Right ventricle myocardium inferior (tissue), 1 donor: Measurements from ENCODE around the gene TIMP2. TPM values are rescaled to one million over a fixed set of nuclear protein-coding genes. Genes with fewer than 3 reads are reported as not detected.

Source experiments
- ATAC-seq: fragments of 200-7000 bp; cut with Tn5 transposase; one replicate; pipeline ENCODE4 v1.9.1; 2020; ENCODE audit warnings: mild to moderate bottlenecking, moderate library complexity
- DNase-seq: peaks from one replicate; pipeline ENCODE4 v3.0.0; 2021; ENCODE audit errors: missing footprints
- intact Hi-C: fragments of 100-400 bp; cut with DNase I; formaldehyde crosslinking; loops from one replicate; pipeline ENCODE4 v1.11.0; 2022
- total RNA-seq: library from RNA; stranded (reverse); fragmentation: NEBNext Ultra II Directional; extraction: Animal tissue kit (Norgen Biotek cat#: 25700); gene quantifications from one replicate; pipeline ENCODE4 v1.2.1, GENCODE V29; 2021
- donor health status: DM: no; HTN: yes; CAD: no; lungs with severe emphysema.

Gene TIMP2
- total RNA-seq, 1 donor from 2014 or later, result 138 TPM

DNA sequence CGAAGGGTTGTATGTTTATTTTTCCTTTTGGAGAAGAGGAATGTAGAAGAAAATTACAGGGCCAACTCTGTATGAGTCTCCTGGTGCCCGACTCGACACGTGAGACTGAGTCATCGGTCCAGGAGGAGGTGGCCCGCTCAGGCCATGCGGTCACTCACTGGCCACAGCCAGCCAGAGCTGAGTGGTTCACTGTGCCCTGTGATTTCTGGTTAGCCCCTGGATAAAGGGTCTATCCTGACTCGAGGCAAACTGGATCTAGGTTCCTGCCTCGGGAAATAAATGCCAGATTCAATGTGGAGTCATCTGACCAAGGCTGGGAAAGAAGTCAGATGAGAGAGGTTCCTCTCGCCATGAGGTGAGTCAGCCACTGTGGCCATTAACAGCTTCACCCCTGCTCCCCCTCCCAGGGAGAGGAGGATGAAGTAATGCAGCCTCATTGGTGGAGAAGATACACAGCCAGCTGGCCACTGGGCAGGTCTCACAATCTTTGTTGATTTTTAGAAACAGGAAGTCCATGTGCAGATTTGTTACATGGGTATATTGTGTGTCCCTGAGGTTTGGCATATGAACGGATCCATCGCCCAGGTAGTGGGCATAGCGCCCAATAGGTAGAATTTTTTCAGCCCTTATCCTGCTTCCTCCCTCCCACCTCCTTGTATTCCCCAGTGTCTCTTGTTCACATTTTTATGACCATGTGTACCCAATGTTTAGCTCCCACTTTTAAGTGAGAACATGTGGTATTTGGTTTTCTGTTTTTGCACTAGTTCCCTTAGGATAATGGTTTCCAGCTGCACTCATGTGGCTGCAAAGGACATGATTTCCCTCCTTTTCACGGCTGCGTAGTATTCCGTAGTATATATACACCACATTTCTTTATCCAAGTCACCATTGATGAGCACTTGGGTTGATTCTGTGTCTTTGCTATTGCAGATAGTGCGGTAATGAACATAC is 62.8 kb downstream of the TIMP2 start:
- intact Hi-C loops, result no loop called here
- peak; percentile 89 for ATAC-seq

GRCh38 chr17:78861229-78861628 is 64.0 kb downstream of the TIMP2 start:
- intact Hi-C loops, result no loop called here

More for the DNA sequence above, 62.8 kb downstream of the TIMP2 start:
- peak; percentile 84 for DNase-seq

DNA sequence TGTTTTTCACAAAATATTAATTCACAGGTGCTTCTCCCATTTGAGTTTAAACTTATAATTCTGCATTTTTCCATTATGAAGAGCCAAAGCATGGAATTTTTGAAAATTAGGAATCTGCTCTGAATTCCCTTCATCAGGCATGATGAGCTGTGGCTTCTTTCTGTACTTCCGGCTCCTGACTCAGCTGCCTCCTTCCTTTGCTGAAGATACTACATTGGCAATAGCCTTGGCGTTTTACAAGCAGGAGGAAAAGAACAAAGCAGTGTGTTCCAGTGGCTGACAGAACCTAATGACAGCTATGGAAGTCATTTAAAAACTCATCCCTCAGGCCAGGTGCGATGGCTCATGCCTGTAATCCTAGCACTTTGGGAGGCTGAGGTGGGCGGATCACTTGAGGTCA is 66.1 kb downstream of the TIMP2 start:
- ATAC-seq (no peak), DNase-seq (no peak)
- intact Hi-C loops, result no loop called here

More at GRCh38 chr17:78861229-78861628, 64.0 kb downstream of the TIMP2 start:
- DNase-seq, result no peak
- no peak for ATAC-seq

DNA sequence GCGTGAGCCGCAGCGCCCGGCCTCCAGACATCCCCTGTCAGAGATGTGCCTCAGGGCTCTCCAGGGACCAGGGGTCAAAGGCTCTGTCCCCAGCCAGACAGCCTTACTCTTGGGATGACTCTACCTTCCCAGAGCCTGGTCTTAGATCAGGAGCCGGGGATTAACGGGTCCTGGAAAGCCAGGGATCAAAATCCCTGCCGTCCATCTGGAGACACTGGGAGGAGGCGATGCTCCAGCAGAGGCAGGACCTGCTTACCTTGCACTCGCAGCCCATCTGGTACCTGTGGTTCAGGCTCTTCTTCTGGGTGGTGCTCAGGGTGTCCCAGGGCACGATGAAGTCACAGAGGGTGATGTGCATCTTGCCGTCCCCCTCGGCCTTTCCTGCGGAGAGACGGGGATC is 67.9 kb downstream of the TIMP2 start:
- intact Hi-C loops, result no loop called here
- DNase-seq, result no peak
- ATAC-seq, result no peak

DNA sequence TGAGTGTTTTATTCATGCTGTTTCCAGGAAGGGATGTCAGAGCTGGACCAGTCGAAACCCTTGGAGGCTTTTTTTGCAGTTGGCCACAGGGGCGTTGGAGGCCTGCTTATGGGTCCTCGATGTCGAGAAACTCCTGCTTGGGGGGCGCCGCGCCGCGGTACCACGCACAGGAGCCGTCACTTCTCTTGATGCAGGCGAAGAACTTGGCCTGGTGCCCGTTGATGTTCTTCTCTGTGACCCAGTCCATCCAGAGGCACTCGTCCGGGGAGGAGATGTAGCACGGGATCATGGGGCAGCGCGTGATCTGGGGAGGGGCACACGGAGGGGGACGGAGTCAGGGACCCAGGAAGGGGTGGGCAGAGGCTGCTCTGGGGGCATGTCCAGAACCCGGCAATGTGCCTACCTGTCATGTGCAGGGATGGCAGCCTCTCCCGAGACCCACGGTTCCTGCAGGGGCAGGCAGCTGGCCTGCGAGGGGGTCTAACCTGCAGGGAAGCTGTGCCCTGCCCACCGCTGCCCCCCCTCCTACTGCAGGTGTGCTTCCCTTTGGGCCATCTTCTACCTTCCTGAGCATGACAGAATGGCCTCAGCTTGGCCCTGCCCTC is 69.5 kb downstream of the TIMP2 start:
- intact Hi-C loops, result no loop called here
- ATAC-seq (no peak), DNase-seq (no peak)

DNA sequence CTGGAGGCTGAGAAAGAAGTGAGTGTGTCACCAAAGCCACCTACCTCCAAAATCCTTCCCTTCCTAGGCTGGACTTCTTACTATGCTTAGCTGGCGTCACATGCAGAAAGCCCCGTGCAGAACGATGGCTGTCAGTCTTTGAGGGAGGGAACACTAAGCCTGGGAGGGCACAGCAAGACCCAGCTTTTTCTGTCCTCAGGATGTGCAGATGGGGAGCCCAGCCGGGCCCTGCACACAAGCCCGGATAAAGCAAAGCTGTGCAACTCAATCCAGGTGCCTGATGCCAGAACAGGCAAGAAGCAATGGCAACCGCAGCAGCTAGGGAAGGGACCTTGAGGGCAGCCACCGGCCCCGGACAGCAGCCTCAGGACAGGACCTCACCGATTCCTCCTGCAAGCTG is 70.7 kb downstream of the TIMP2 start:
- DNase-seq, result no peak
- no peak for ATAC-seq
- intact Hi-C loops, result no loop called here

GRCh38 chr17:78853926-78854394 is 71.2 kb downstream of the TIMP2 start:
- intact Hi-C loops, result no loop called here
- DNase-seq (peak; percentile 67), ATAC-seq (no peak)

GRCh38 chr17:78852709-78853121 is 72.5 kb downstream of the TIMP2 start:
- ATAC-seq (no peak), DNase-seq (no peak)
- intact Hi-C loops, result no loop called here

- DNase-seq (no peak), ATAC-seq (no peak)
- intact Hi-C loops, result no loop called here
Measured at GRCh38 chr17:78849026-78849425, 76.2 kb downstream of the TIMP2 start.

GRCh38 chr17:78847052-78847451 is 78.1 kb downstream of the TIMP2 start:
- ATAC-seq (no peak), DNase-seq (no peak)
- intact Hi-C loops, result no loop called here

DNA sequence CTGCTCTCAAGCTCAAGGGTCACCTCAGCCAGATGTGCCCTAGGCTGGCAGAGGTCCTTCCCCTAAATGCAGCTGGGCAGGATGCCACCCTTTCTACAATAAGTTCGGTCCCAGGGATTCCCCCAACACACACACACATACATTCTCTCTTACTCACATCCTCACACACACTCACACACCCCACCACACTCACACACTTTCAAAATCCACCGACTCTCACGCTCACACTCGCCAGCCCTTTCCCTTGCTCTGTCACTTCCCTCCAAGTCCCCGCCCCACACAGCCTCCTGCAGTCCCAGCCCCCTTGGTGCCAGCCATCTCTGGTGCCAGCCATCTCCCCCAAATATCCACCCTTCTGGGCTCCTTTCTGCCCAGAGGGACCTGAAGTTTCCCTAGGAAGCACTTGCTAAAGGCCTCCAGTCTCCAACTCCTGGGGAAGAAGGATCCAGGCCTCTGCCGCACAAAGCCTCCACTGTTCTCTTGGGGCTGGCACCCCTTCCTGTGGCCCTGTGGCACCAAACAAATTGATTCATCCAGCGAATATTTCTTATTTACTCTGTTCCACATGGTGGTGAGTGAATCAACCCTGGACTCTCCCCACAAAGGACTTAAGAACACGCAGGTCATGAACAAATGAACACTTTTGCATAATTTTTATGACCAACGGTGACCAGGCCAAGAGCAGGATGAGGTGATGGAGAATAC is 80.7 kb downstream of the TIMP2 start:
- DNase-seq (no peak), ATAC-seq (no peak)
- intact Hi-C loops, result loop anchor here (5.0 kb wide), 1 partner anchor 107 kb away; no protein-coding TSS in a partner anchor

GRCh38 chr17:78842881-78843565 is 82.2 kb downstream of the TIMP2 start:
- DNase-seq (no peak), ATAC-seq (no peak)
- intact Hi-C loops, result loop anchor here (5.0 kb wide), 1 partner anchor 106 kb away; no protein-coding TSS in a partner anchor

DNA sequence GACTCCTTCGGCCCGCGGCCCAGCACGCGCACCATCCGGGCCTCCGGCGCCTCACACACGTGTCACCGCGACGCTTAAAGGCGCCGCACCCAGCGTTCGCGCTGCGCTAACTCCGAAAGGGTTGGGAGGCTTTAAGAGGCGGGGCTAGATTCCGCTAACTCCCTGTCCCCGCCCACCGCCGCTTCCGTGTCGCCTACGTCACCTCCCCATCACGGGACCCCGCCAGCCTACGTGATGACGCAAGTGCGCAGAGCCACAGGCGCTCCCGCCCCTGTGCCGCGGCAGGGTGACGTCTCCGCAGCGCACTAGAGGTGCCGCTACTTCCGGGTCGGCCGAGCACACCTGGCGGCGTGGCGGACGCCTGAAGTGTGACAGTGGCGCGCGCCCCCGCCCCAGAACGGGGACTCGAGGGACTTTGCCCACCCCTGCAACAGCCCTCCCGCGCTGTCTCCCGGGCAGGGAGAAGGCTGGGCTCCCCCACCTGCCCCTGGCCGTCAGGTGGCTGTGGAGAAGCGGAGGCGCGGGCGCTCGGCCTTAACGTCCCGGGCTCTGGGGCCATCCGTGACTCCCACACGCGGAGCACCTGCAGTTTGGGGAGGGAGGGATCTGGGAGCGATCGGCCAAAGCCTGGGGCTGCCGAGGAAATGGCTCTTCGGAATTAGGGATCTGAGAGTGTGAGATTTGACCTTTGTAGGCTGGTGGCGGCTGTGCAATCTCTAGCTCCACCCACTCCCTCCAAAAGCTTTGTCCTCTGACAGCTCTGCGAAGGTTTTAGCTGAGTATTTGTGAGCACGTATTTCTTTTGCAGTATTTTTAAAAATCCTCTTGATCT is 84.2 kb downstream of the TIMP2 start, which contains the start of gene USP36:
USP36 (minus strand) TSS at position 35 of the 832 bp plus-strand sequence. CDS start 4,451 bp downstream, outside the sequence.
- intact Hi-C loops, result loop anchor here (1.0 to 5.0 kb wide), 2 partner anchors 93 to 104 kb away; no protein-coding TSS in a partner anchor
- DNase-seq (peak; percentile 100), ATAC-seq (peak; percentile 98)

DNA sequence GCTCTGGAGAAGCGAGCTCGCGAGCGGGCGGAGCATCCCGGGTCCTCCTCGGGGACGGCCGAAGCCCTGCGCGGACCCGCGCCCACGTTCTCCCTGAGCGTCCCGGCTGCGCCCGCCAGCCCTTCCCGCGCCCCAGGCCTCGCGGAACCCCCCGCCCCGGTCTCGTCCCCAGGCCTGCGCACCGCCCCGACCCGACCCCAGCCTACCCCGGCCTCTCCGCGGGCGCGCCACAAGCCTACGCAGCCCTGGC is 84.7 kb downstream of the TIMP2 start:
- intact Hi-C loops, result loop anchor here (5.0 kb wide), 1 partner anchor 103 kb away; no protein-coding TSS in a partner anchor
- no peak for ATAC-seq

GRCh38 chr17:78839762-78840529 is 85.2 kb downstream of the TIMP2 start:
- intact Hi-C loops, result loop anchor here (5.0 kb wide), 2 partner anchors 103 to 123 kb away; no protein-coding TSS in a partner anchor
- no peak for DNase-seq
- peak; percentile 14 for ATAC-seq

More for the DNA sequence above, 84.7 kb downstream of the TIMP2 start:
- DNase-seq, result no peak

GRCh38 chr17:78839235-78839761 is 85.9 kb downstream of the TIMP2 start:
- no peak for ATAC-seq
- no peak for DNase-seq
- intact Hi-C loops, result loop anchor here (5.0 kb wide), 1 partner anchor 122 kb away; no protein-coding TSS in a partner anchor

DNA sequence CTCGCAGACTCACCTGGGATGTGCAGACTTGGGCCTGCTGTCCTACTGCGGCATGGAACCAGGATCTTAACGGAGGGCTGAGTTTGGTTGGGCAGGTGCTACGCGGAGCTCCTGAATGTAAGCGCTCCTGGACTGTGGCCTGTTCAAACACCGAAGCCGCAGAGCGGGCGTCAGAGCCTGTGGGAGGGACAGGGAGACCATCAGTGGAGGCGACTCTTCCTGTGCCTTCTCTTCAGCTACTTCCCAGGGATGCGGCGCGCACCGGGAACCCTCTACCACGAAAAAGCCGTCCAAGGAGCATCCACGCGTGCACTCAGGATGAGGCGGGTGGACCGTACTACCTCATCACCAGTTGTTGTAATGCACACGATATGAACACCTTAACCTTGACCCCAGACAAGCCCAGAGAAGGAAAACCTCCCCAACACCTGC is 86.6 kb downstream of the TIMP2 start:
- DNase-seq (no peak), ATAC-seq (no peak)
- intact Hi-C loops, result loop anchor here (5.0 kb wide), 1 partner anchor 121 kb away; no protein-coding TSS in a partner anchor
